Stimulated activated CD8-positive, alpha-beta memory T cell treated with anti-CD3 and anti-CD28 coated beads, Interleukin-2, amount 100 ng/mL, for 1 hour (primary cell): ENCODE measurements around the gene VAMP8.

ENCODE experiments used
- DNase-seq, 2 donors: peaks; one replicate each; pipeline ENCODE4 v3.0.0-alpha.2; 2020; ENCODE audit warnings: low read depth in 2 of 2

Gene VAMP8

GRCh38 chr2:85619617-85620016 is 42.2 kb downstream of the VAMP8 start:
- DNase-seq: no peak

DNA sequence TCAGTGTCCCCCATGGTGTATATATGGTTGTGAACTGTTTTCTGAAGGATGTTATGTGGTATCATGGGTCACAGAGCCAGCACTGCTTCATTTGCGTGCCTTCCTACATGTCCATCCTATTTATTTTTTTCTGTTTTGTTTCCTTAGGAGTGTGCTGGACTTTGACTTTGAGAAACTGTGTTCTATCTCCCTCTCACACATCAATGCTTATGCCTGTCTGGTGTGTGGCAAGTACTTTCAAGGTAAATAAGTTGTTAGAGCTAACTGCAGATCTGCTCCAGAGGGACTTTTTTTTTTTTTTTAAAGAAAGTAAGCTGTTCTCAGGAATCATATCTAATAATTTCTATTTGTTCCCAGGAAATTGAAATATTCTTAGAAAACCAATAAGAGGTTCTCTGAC is 44.0 kb downstream of the VAMP8 start:
- no peak for DNase-seq

GRCh38 chr2:85623991-85624390 is 46.6 kb downstream of the VAMP8 start:
- no peak for DNase-seq

GRCh38 chr2:85628658-85629057 is 51.3 kb downstream of the VAMP8 start:
- DNase-seq: no peak

GRCh38 chr2:85631316-85631715 is 53.9 kb downstream of the VAMP8 start:
- DNase-seq: no peak
